ENCODE data around the gene XXYLT1.
A peak's percentile ranks its signal among the peaks of the same experiment; 100 is the strongest.

The XXYLT1 gene

GRCh38 chr3:195023989-195024388, 247.0 kb downstream of the XXYLT1 start:
- H4K8ac ChIP-seq (ENCODE audit: low read length) = no peak overlapping the region
- H3K9me3 ChIP-seq (ENCODE audit: control insufficient read depth, low read length) = peaks cover 15% of the 10 kb centered on the region
- H3K18ac ChIP-seq (ENCODE audit: low read depth in 1 of 2, low read length in 2 of 2) = peak overlapping the region in 1 of 2 experiments; percentile 73
- H3K4me2 ChIP-seq (ENCODE audit: low read length, poor library complexity, severe bottlenecking) = no peak overlapping the region
- no peak overlapping the region for H2BK15ac ChIP-seq (ENCODE audit: low read depth, poor library complexity, severe bottlenecking)
- DNase-seq = no peak
- H3K14ac ChIP-seq (ENCODE audit: low read length in 2 of 2) = peak overlapping the region in 1 of 2 experiments; percentile 91
- H3K79me1 ChIP-seq (replicated peaks; ENCODE audit: low read length, poor library complexity, severe bottlenecking) = no peaks in the 10 kb centered on the region
- H3K27me3 ChIP-seq (ENCODE audit: control insufficient read depth in 1 of 2, insufficient read depth in 1 of 2, low read length in 2 of 2) = peaks cover 34 to 42% of the 10 kb centered on the region in 2 experiments
- H3K27ac ChIP-seq (ENCODE audit: low read length, poor library complexity, severe bottlenecking) = no peak overlapping the region
- no peaks in the 10 kb centered on the region for H3K36me3 ChIP-seq (ENCODE audit: control insufficient read depth in 1 of 2, insufficient read depth in 2 of 2, low read depth in 1 of 2, low read length in 2 of 2)
- H2BK5ac ChIP-seq (ENCODE audit: low read depth, low read length, poor library complexity, severe bottlenecking) = no peak overlapping the region
- no peak overlapping the region for H2BK12ac ChIP-seq (ENCODE audit: low read length in 2 of 2)
- no peak overlapping the region for H2BK120ac ChIP-seq (ENCODE audit: low read depth, low read length)
- H3K4me3 ChIP-seq (ENCODE audit: insufficient read depth in 1 of 2, low read depth in 1 of 2, low read length in 2 of 2) = no peak overlapping the region
- 95% methylated on average over 11 of the region's 11 CpGs for WGBS
- no peak overlapping the region for H3K4ac ChIP-seq (ENCODE audit: low read depth in 1 of 2, low read length in 2 of 2)
- no peak overlapping the region for H3K9ac ChIP-seq (ENCODE audit: low read length)
- H3K4me1 ChIP-seq (ENCODE audit: control insufficient read depth, insufficient read depth, low read depth, low read length) = no peaks in the 10 kb centered on the region
- H2AFZ ChIP-seq (ENCODE audit: low read depth, low read length) = no peak overlapping the region
- H2AK5ac ChIP-seq (ENCODE audit: low read length, severe bottlenecking) = no peak overlapping the region
- H4K91ac ChIP-seq (ENCODE audit: low read length) = no peak overlapping the region
- H3K23ac ChIP-seq (ENCODE audit: low read length in 2 of 2) = no peak overlapping the region

DNA sequence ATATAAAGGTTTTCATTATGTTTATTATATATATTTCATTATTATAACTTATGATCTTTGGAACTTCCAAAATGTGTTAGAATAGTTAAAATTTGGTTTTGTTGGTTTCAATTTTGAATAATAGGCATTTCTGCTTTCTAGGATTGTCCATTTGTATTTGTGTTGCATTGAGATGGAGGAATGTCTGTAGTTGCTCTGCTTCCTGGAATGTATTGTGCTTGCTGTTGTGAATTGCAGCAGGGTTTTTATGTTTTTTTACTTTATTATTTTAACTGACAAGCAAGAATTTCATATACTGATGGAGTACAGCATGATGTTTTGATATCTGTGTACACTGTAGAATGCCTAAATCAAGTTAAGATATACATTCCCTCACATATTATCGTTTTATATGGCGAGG, 247.4 kb downstream of the XXYLT1 start:
- Histone ChIP-seq H3K9me3 (ENCODE audit: control insufficient read depth, low read length) (peaks cover 15% of the 10 kb centered on the region), H4K91ac (ENCODE audit: low read length) (no peak overlapping the region), H2BK5ac (ENCODE audit: low read depth, low read length, poor library complexity, severe bottlenecking) (no peak overlapping the region), H4K8ac (ENCODE audit: low read length) (no peak overlapping the region), H3K14ac (ENCODE audit: low read length in 2 of 2) (no peak overlapping the region), H2AFZ (ENCODE audit: low read depth, low read length) (no peak overlapping the region), H2BK12ac (ENCODE audit: low read length in 2 of 2) (no peak overlapping the region), H3K9ac (ENCODE audit: low read length) (no peak overlapping the region), H2BK15ac (ENCODE audit: low read depth, poor library complexity, severe bottlenecking) (no peak overlapping the region), H3K23ac (ENCODE audit: low read length in 2 of 2) (no peak overlapping the region), H2AK5ac (ENCODE audit: low read length, severe bottlenecking) (no peak overlapping the region), H3K18ac (ENCODE audit: low read depth in 1 of 2, low read length in 2 of 2) (no peak overlapping the region), H3K27ac (ENCODE audit: low read length, poor library complexity, severe bottlenecking) (no peak overlapping the region), H3K4me2 (ENCODE audit: low read length, poor library complexity, severe bottlenecking) (no peak overlapping the region), H3K79me1 (replicated peaks; ENCODE audit: low read length, poor library complexity, severe bottlenecking) (no peaks in the 10 kb centered on the region), H3K4me1 (ENCODE audit: control insufficient read depth, insufficient read depth, low read depth, low read length) (no peaks in the 10 kb centered on the region), H3K36me3 (ENCODE audit: control insufficient read depth in 1 of 2, insufficient read depth in 2 of 2, low read depth in 1 of 2, low read length in 2 of 2) (no peaks in the 10 kb centered on the region), H3K27me3 (ENCODE audit: control insufficient read depth in 1 of 2, insufficient read depth in 1 of 2, low read length in 2 of 2) (peaks cover 39 to 44% of the 10 kb centered on the region in 2 experiments), H2BK120ac (ENCODE audit: low read depth, low read length) (no peak overlapping the region), H3K4me3 (ENCODE audit: insufficient read depth in 1 of 2, low read depth in 1 of 2, low read length in 2 of 2) (no peak overlapping the region), H3K4ac (ENCODE audit: low read depth in 1 of 2, low read length in 2 of 2) (no peak overlapping the region)
- DNase-seq = no peak
- 42% methylated on average over 2 of the region's 2 CpGs for WGBS

DNA sequence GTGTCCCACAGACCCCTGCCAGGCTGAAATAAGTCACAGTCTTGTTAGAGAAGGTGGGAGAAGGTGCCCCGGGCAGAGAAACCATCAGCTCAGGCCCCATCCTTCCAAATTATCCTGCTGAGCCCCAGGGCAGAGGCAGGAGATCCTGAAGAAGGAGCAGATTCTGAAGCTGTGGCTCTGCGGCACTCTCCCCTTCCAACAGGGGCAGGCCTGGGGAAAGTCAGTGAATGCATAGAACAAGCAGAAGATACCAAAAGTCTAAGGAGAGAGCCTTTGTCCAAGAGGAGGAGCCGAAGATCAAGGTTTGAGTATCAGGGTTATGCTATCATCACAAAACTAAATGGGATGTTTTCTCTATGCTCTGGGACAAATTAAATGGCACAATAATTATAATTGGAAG, 249.3 kb downstream of the XXYLT1 start:
- H3K4ac ChIP-seq (ENCODE audit: low read depth in 1 of 2, low read length in 2 of 2) = peak overlapping the region in 1 of 2 experiments; percentile 51
- H3K27me3 ChIP-seq (ENCODE audit: control insufficient read depth in 1 of 2, insufficient read depth in 1 of 2, low read length in 2 of 2) = peaks cover 44 to 53% of the 10 kb centered on the region in 2 experiments
- H3K9ac ChIP-seq (ENCODE audit: low read length) = no peak overlapping the region
- H3K4me2 ChIP-seq (ENCODE audit: low read length, poor library complexity, severe bottlenecking) = no peak overlapping the region
- no peak for DNase-seq
- peak overlapping the region; percentile 19 for H4K8ac ChIP-seq (ENCODE audit: low read length)
- no peak overlapping the region for H3K27ac ChIP-seq (ENCODE audit: low read length, poor library complexity, severe bottlenecking)
- no peak overlapping the region for H4K91ac ChIP-seq (ENCODE audit: low read length)
- H3K9me3 ChIP-seq (ENCODE audit: control insufficient read depth, low read length) = peaks cover 15% of the 10 kb centered on the region
- H2AK5ac ChIP-seq (ENCODE audit: low read length, severe bottlenecking) = no peak overlapping the region
- no peak overlapping the region for H3K14ac ChIP-seq (ENCODE audit: low read length in 2 of 2)
- H3K36me3 ChIP-seq (ENCODE audit: control insufficient read depth in 1 of 2, insufficient read depth in 2 of 2, low read depth in 1 of 2, low read length in 2 of 2) = no peaks in the 10 kb centered on the region
- H3K4me1 ChIP-seq (ENCODE audit: control insufficient read depth, insufficient read depth, low read depth, low read length) = no peaks in the 10 kb centered on the region
- no peak overlapping the region for H3K4me3 ChIP-seq (ENCODE audit: insufficient read depth in 1 of 2, low read depth in 1 of 2, low read length in 2 of 2)
- H3K23ac ChIP-seq (ENCODE audit: low read length in 2 of 2) = no peak overlapping the region
- H2AFZ ChIP-seq (ENCODE audit: low read depth, low read length) = no peak overlapping the region
- no peak overlapping the region for H2BK12ac ChIP-seq (ENCODE audit: low read length in 2 of 2)
- H2BK120ac ChIP-seq (ENCODE audit: low read depth, low read length) = no peak overlapping the region
- H2BK5ac ChIP-seq (ENCODE audit: low read depth, low read length, poor library complexity, severe bottlenecking) = no peak overlapping the region
- H3K18ac ChIP-seq (ENCODE audit: low read depth in 1 of 2, low read length in 2 of 2) = no peak overlapping the region
- no peak overlapping the region for H2BK15ac ChIP-seq (ENCODE audit: low read depth, poor library complexity, severe bottlenecking)
- WGBS = 90% methylated on average over 1 of the region's 3 CpGs
- H3K79me1 ChIP-seq (replicated peaks; ENCODE audit: low read length, poor library complexity, severe bottlenecking) = no peaks in the 10 kb centered on the region

DNA sequence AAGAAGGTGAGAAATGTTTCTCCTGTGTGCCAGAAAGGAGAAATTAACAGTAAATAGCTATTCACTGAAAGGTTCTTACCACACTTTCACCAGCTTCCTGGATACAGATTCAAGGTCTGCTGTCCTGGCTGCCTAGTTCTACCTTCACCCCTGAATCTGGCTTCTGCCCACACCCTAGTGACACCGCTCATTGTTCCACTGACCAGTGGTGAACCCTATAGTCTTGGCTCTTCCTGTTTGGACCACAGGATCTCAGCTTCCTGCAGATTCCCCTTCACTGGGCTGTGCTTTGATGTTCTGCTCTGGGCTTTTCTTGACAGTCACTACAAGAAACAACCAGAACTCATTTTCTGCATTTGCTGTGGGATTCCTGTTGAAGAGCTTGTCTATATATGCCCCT, 250.0 kb downstream of the XXYLT1 start:
- 95% methylated on average over 1 of the region's 1 CpG for WGBS
- no peak overlapping the region for H3K4me2 ChIP-seq (ENCODE audit: low read length, poor library complexity, severe bottlenecking)
- H2BK120ac ChIP-seq (ENCODE audit: low read depth, low read length) = no peak overlapping the region
- H3K27me3 ChIP-seq (ENCODE audit: control insufficient read depth in 1 of 2, insufficient read depth in 1 of 2, low read length in 2 of 2) = peaks cover 47 to 58% of the 10 kb centered on the region in 2 experiments
- H3K4me1 ChIP-seq (ENCODE audit: control insufficient read depth, insufficient read depth, low read depth, low read length) = no peaks in the 10 kb centered on the region
- no peak overlapping the region for H4K8ac ChIP-seq (ENCODE audit: low read length)
- no peaks in the 10 kb centered on the region for H3K36me3 ChIP-seq (ENCODE audit: control insufficient read depth in 1 of 2, insufficient read depth in 2 of 2, low read depth in 1 of 2, low read length in 2 of 2)
- H3K9ac ChIP-seq (ENCODE audit: low read length) = no peak overlapping the region
- H3K18ac ChIP-seq (ENCODE audit: low read depth in 1 of 2, low read length in 2 of 2) = no peak overlapping the region
- H3K27ac ChIP-seq (ENCODE audit: low read length, poor library complexity, severe bottlenecking) = no peak overlapping the region
- no peak overlapping the region for H3K23ac ChIP-seq (ENCODE audit: low read length in 2 of 2)
- no peak overlapping the region for H2AK5ac ChIP-seq (ENCODE audit: low read length, severe bottlenecking)
- no peaks in the 10 kb centered on the region for H3K79me1 ChIP-seq (replicated peaks; ENCODE audit: low read length, poor library complexity, severe bottlenecking)
- no peak overlapping the region for H4K91ac ChIP-seq (ENCODE audit: low read length)
- H3K4ac ChIP-seq (ENCODE audit: low read depth in 1 of 2, low read length in 2 of 2) = no peak overlapping the region
- H2BK5ac ChIP-seq (ENCODE audit: low read depth, low read length, poor library complexity, severe bottlenecking) = no peak overlapping the region
- H3K14ac ChIP-seq (ENCODE audit: low read length in 2 of 2) = peak overlapping the region in 1 of 2 experiments; percentile 76
- no peak overlapping the region for H2BK12ac ChIP-seq (ENCODE audit: low read length in 2 of 2)
- no peak overlapping the region for H2BK15ac ChIP-seq (ENCODE audit: low read depth, poor library complexity, severe bottlenecking)
- no peak overlapping the region for H2AFZ ChIP-seq (ENCODE audit: low read depth, low read length)
- H3K4me3 ChIP-seq (ENCODE audit: insufficient read depth in 1 of 2, low read depth in 1 of 2, low read length in 2 of 2) = no peak overlapping the region
- H3K9me3 ChIP-seq (ENCODE audit: control insufficient read depth, low read length) = peaks cover 15% of the 10 kb centered on the region
- DNase-seq = no peak
